Retinal pigment epithelial cell (primary cell): ENCODE data around the gene IL4R.
"Not testable (repeated sequence)": the region's sequence is repeated elsewhere in the genome, so short reads cannot be mapped to it uniquely, and the experiment has no call there.

Source experiments
- DNase-seq: peaks from one replicate; pipeline ENCODE4 v3.0.0-alpha.2; 2010; ENCODE audit warnings: low read depth
- H3K4me3 ChIP-seq: 2 replicates; pipeline ENCODE4 v1.5.1; 2011; ENCODE audit warnings: mild to moderate bottlenecking, low read length, control low read depth, moderate library complexity
- CTCF ChIP-seq: conservative IDR thresholded peaks from 2 replicates; pipeline ENCODE4 v1.5.1; 2011; ENCODE audit warnings: low read depth, low read length, control low read depth, inconsistent platforms

The IL4R gene

GRCh38 chr16:27326251-27326650 lies 12.5 kb downstream of the IL4R start:
- DNase-seq = no peak
- no peak for TF ChIP-seq CTCF
- H3K4me3 ChIP-seq = no peak overlapping the region

GRCh38 chr16:27326738-27327585 lies 13.2 kb downstream of the IL4R start:
- TF ChIP-seq CTCF = peak; percentile 2
- H3K4me3 ChIP-seq = no peak overlapping the region
- DNase-seq = peak; percentile 75

- DNase-seq = no peak
- TF ChIP-seq CTCF = no peak
- no peak overlapping the region for H3K4me3 ChIP-seq
These were observed 13.8 kb downstream of the IL4R start for GRCh38 chr16:27327586-27327915.

- no peak for DNase-seq
- TF ChIP-seq CTCF = no peak
- H3K4me3 ChIP-seq = no peak overlapping the region
These were observed 15.2 kb downstream of the IL4R start for GRCh38 chr16:27328937-27329336.

- DNase-seq = not testable (repeated sequence)
These were observed 15.8 kb downstream of the IL4R start for GRCh38 chr16:27329376-27330079.

GRCh38 chr16:27330542-27330941 lies 16.8 kb downstream of the IL4R start:
- H3K4me3 ChIP-seq = no peak overlapping the region
- no peak for TF ChIP-seq CTCF
- DNase-seq = peak; percentile 60

More at GRCh38 chr16:27329376-27330079, 15.8 kb downstream of the IL4R start:
- H3K4me3 ChIP-seq = not testable (repeated sequence)

- TF ChIP-seq CTCF = no peak
- H3K4me3 ChIP-seq = no peak overlapping the region
- no peak for DNase-seq
These were observed 18.3 kb downstream of the IL4R start for GRCh38 chr16:27332105-27332504.
